Lower leg skin (tissue), 4 donors: ENCODE data around the gene MAP3K20. TPM values are rescaled to one million over a fixed set of nuclear protein-coding genes. Genes with fewer than 3 reads are reported as not detected.

Experiments
- DNase-seq, 2 donors: peaks; one replicate each; pipeline ENCODE4 v3.0.0-alpha.2; 2019; ENCODE audit warnings: low spot score in 2 of 2
- H3K4me3 ChIP-seq: fragments of 200-600 bp; sonication (generic); 2 replicates; pipeline ENCODE4 v1.5.1; 2017; ENCODE audit warnings: mild to moderate bottlenecking, low read depth; ENCODE audit not compliant: poor library complexity, severe bottlenecking
- CTCF ChIP-seq, 3 donors: fragments of 450-650 bp; IDR thresholded peaks; one replicate each; pipeline ENCODE4 v1.5.1; 2016; ENCODE audit warnings: antibody characterized with exemption in 3 of 3, mild to moderate bottlenecking in 3 of 3, moderate library complexity in 2 of 3
- POLR2A ChIP-seq, 2 donors: fragments of 450-650 bp; IDR thresholded peaks; one replicate each; pipeline ENCODE4 v1.6.1; 2016 to 2017; ENCODE audit warnings: antibody characterized with exemption in 2 of 2, mild to moderate bottlenecking in 1 of 2, moderate library complexity in 1 of 2
- WGBS, 2 donors: methylation state at CpG; one replicate each; pipeline ENCODE4 v1.1.5; 2018; 5-methylcytosine and 5-hydroxymethylcytosine counted together
- intact Hi-C: fragments of 100-400 bp; cut with DNase I; formaldehyde crosslinking; loops from one replicate; pipeline ENCODE4 v1.15.0; 2023; ENCODE audit warnings: low total_unique reads
- total RNA-seq, 4 donors: library from RNA; depleted of rRNA; stranded (reverse); fragments of >200 nt; gene quantifications; one replicate each; pipeline ENCODE4 v1.1.0, GENCODE V29; 2016

MAP3K20 gene
- total RNA-seq, 4 donors from 2014 or later = 30.9 to 40.3 (median 37.3) TPM

- 92 to 98% methylated on average over 2 of the region's 2 CpGs for WGBS, 2 donors
- intact Hi-C loops = no loop called here
- no peak overlapping the region for H3K4me3 ChIP-seq
- TF ChIP-seq CTCF (IDR thresholded peaks at IDR 0.05) (no peak), POLR2A (IDR thresholded peaks at IDR 0.05) (no peak)
- DNase-seq = no peak
Measured at GRCh38 chr2:173181982-173182381, 106.3 kb downstream of the MAP3K20 start.

GRCh38 chr2:173184031-173185004, 108.7 kb downstream of the MAP3K20 start:
- 54 to 64% methylated on average over 11 of the region's 11 CpGs for WGBS, 2 donors
- TF ChIP-seq CTCF (IDR thresholded peaks at IDR 0.05) (no peak), POLR2A (IDR thresholded peaks at IDR 0.05) (no peak)
- intact Hi-C loops = no loop called here
- DNase-seq = peak in 1 of 2 donors; percentile 67
- H3K4me3 ChIP-seq = no peak overlapping the region

GRCh38 chr2:173185437-173185836, 109.8 kb downstream of the MAP3K20 start:
- no peak for DNase-seq
- intact Hi-C loops = no loop called here
- H3K4me3 ChIP-seq = no peak overlapping the region
- TF ChIP-seq CTCF (IDR thresholded peaks at IDR 0.05) (no peak), POLR2A (IDR thresholded peaks at IDR 0.05) (no peak)

- intact Hi-C loops = no loop called here
- WGBS, 2 donors = 69 to 71% methylated on average over 6 of the region's 6 CpGs
Measured at GRCh38 chr2:173187941-173188788, 112.5 kb downstream of the MAP3K20 start.

GRCh38 chr2:173191601-173192000, 116.0 kb downstream of the MAP3K20 start:
- intact Hi-C loops = no loop called here
- TF ChIP-seq POLR2A (IDR thresholded peaks at IDR 0.05) = no peak
- no peak for TF ChIP-seq CTCF (IDR thresholded peaks at IDR 0.05)
- H3K4me3 ChIP-seq = no peak overlapping the region
- WGBS, 2 donors = 39 to 52% methylated on average over 3 of the region's 3 CpGs
- no peak for DNase-seq

More at GRCh38 chr2:173187941-173188788, 112.5 kb downstream of the MAP3K20 start:
- TF ChIP-seq CTCF (IDR thresholded peaks at IDR 0.05) (no peak), POLR2A (IDR thresholded peaks at IDR 0.05) (no peak)
- H3K4me3 ChIP-seq = no peak overlapping the region
- no peak for DNase-seq
